Epithelial cell of proximal tubule (primary cell): ENCODE results near the gene HSPA13. TPM values are rescaled to one million over a fixed set of nuclear protein-coding genes. Genes with fewer than 3 reads are reported as not detected.
A peak's percentile ranks its signal among the peaks of the same experiment; 100 is the strongest.

ENCODE experiments used
- DNase-seq: peaks from one replicate; pipeline ENCODE4 v3.0.0-alpha.2; 2011; ENCODE audit warnings: low read depth
- H3K4me3 ChIP-seq: 2 replicates; pipeline ENCODE4 v1.5.1; 2011; ENCODE audit warnings: low read depth, mild to moderate bottlenecking, low read length
- CTCF ChIP-seq: conservative IDR thresholded peaks from 2 replicates; pipeline ENCODE4 v1.5.1; 2012; ENCODE audit warnings: low read depth, mild to moderate bottlenecking, low read length
- total RNA-seq: library from RNA; depleted of rRNA; stranded (reverse); fragments of >200 nt; gene quantifications from 2 replicates; pipeline ENCODE4 v1.2.3, GENCODE V29; 2015

HSPA13 gene
- 19.5 and 33.6 TPM in 2 replicates for total RNA-seq

GRCh38 chr21:14382835-14383595 is at the start of gene HSPA13:
TSS of gene HSPA13 (minus strand) at chr21:14383146. CDS start at chr21:14383119, 27 bp downstream.
- DNase-seq: peak; percentile 92
- H3K4me3 ChIP-seq: peak within 1 kb of the TSS; percentile 91
- no peak for TF ChIP-seq CTCF

- no peak for TF ChIP-seq CTCF
- no peak overlapping the region for H3K4me3 ChIP-seq
- DNase-seq: no peak
Observed at GRCh38 chr21:14418920-14419319, 36.0 kb upstream of the HSPA13 start.

- DNase-seq: no peak
- no peak for TF ChIP-seq CTCF
- H3K4me3 ChIP-seq: no peak overlapping the region
Observed at GRCh38 chr21:14414932-14415508, 32.1 kb upstream of the HSPA13 start.

- TF ChIP-seq CTCF: no peak
- DNase-seq: no peak
- H3K4me3 ChIP-seq: no peak overlapping the region
Observed at GRCh38 chr21:14405962-14406361, 23.0 kb upstream of the HSPA13 start.

GRCh38 chr21:14405225-14405624 is 22.3 kb upstream of the HSPA13 start:
- DNase-seq: no peak
- no peak overlapping the region for H3K4me3 ChIP-seq
- no peak for TF ChIP-seq CTCF

GRCh38 chr21:14403681-14404318 is 20.9 kb upstream of the HSPA13 start:
- peak; percentile 61 for TF ChIP-seq CTCF
- DNase-seq: no peak
- no peak overlapping the region for H3K4me3 ChIP-seq
